ENCODE measurements around the gene SCN10A. TPM values are rescaled to one million over a fixed set of nuclear protein-coding genes. Genes with fewer than 3 reads are reported as not detected.

Gene SCN10A
- total and polyA plus RNA-seq, 2 of the 13 experiments (the other 11 are each of a cell fraction or from before 2014, with no cell fraction given) = not detected

DNA sequence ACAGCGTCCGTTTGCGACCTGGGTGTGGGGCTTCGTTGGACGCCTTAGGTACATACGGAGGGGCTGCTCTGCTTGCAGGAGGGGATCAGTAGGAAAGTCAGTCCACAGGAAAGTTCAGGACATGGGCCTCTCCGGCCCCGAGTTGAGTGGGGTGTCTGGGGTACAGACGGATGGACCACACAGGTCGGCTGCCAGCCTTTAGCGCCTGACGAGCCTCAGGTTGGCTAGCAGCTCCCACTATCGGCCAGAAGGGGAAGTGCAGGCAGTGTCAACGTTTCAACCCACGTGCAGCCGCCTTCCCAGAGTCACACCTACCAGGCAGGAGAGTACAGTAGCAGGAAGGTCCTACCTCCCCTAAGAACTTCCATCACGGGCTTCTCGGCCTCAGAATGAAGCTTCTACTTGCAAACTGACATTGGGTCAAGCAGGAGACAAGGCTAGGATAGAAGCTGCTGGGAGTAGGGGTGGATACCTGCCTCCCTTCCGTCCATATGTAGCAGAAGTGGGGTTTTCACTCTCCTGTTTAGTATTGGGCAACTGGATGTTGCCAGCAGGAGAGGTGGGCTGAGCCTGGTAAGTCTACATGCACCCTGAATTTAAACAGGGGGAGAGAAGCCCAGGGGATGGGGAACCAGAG, 164.7 kb downstream of the SCN10A start (continued):
- TF ChIP-seq ZNF780A (CRISPR knock-in tag; IDR thresholded peaks at IDR 0.05) (no peak), ZNF605 (CRISPR knock-in tag; IDR thresholded peaks at IDR 0.05) (0 out of 2 replicates have a peak, but pooled peaks have one; percentile 34), ZNF225 (CRISPR knock-in tag; IDR thresholded peaks at IDR 0.05) (no peak), ZNF296 (CRISPR knock-in tag; conservative IDR thresholded peaks at IDR 0.05) (no peak), ZNF446 (CRISPR knock-in tag; IDR thresholded peaks at IDR 0.05) (no peak), ZFAT (CRISPR knock-in tag; conservative IDR thresholded peaks at IDR 0.05) (no peak), TRIM22 (IDR thresholded peaks at IDR 0.05) (no peak), ZNF235 (CRISPR knock-in tag; IDR thresholded peaks at IDR 0.05; ENCODE audit: borderline replicate concordance) (no peak), REPIN1 (CRISPR knock-in tag; IDR thresholded peaks at IDR 0.05; ENCODE audit: borderline replicate concordance, low read depth) (peak; percentile 39; the same call in 1 of the 2 replicates), SALL1 (CRISPR knock-in tag; IDR thresholded peaks at IDR 0.05) (peak; percentile 57; the same call in 1 of the 2 replicates), ZNF160 (CRISPR knock-in tag; IDR thresholded peaks at IDR 0.05) (no peak), NFE2L2 (IDR thresholded peaks at IDR 0.05; ENCODE audit: low read length) (no peak), ZNF687 (CRISPR knock-in tag; IDR thresholded peaks at IDR 0.05) (peak; percentile 41; the same call in 1 of the 2 replicates), HNF4A (CRISPR knock-in tag; IDR thresholded peaks at IDR 0.05) (no peak), HIC2 (CRISPR knock-in tag; IDR thresholded peaks at IDR 0.05; ENCODE audit: low read depth) (no peak), REXO4 (CRISPR knock-in tag; IDR thresholded peaks at IDR 0.05; ENCODE audit: borderline replicate concordance) (no peak), REL (CRISPR knock-in tag; conservative IDR thresholded peaks at IDR 0.05) (no peak), RNF2 (conservative IDR thresholded peaks at IDR 0.05; ENCODE audit: low read depth) (peak; percentile 58; the same call in 1 of the 2 replicates)
- TF ChIP-seq, protein P1, sequence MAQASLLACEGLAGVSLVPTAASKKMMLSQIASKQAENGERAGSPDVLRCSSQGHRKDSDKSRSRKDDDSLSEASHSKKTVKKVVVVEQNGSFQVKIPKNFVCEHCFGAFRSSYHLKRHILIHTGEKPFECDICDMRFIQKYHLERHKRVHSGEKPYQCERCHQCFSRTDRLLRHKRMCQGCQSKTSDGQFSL (CRISPR knock-in tag; IDR thresholded peaks at IDR 0.05) = no peak
- TF ChIP-seq, protein P2, sequence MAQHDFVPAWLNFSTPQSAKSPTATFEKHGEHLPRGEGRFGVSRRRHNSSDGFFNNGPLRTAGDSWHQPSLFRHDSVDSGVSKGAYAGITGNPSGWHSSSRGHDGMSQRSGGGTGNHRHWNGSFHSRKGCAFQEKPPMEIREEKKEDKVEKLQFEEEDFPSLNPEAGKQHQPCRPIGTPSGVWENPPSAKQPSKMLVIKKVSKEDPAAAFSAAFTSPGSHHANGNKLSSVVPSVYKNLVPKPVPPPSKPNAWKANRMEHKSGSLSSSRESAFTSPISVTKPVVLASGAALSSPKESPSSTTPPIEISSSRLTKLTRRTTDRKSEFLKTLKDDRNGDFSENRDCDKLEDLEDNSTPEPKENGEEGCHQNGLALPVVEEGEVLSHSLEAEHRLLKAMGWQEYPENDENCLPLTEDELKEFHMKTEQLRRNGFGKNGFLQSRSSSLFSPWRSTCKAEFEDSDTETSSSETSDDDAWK (CRISPR knock-in tag; IDR thresholded peaks at IDR 0.05) = no peak
- TF ChIP-seq, protein P3, sequence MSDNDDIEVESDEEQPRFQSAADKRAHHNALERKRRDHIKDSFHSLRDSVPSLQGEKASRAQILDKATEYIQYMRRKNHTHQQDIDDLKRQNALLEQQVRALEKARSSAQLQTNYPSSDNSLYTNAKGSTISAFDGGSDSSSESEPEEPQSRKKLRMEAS (IDR thresholded peaks at IDR 0.05) = peak; percentile 97

Data from HepG2 (cell line).